PC-3 (cell line): ENCODE data around the gene DLGAP3. TPM values are rescaled to one million over a fixed set of nuclear protein-coding genes. Genes with fewer than 3 reads are reported as not detected.
"Not testable (repeated sequence)": the region's sequence is repeated elsewhere in the genome, so short reads cannot be mapped to it uniquely, and the experiment has no call there.

Experiments
- ATAC-seq: fragments of 200-7000 bp; cut with Tn5 transposase; 2 replicates; pipeline ENCODE4 v1.9.1; 2020; ENCODE audit warnings: mild to moderate bottlenecking, moderate library complexity
- BruUV-seq: library from RNA; stranded (reverse); fragments of 400-500 nt; replicated peaks from 2 replicates; lab custom pipeline; 2021; lab: Mats Ljungman, UMichigan
- CTCF ChIA-PET: fragments of 300-600 bp; sonication (Branson Sonifier 250); formaldehyde crosslinking; loops from one replicate; lab custom pipeline; 2022; ENCODE audit warnings: antibody characterized with exemption; lab: Charles Lee
- POLR2A ChIA-PET: fragments of 300-600 bp; sonication (Branson Sonifier 250); formaldehyde crosslinking; loops from one replicate; lab custom pipeline; 2022; ENCODE audit warnings: antibody characterized with exemption; ENCODE audit not compliant: unreplicated experiment; lab: Charles Lee
- DNase-seq: peaks from one replicate; pipeline ENCODE4 v3.0.0-alpha.2; 2015
- H2AFZ ChIP-seq: fragments of 300-600 bp; sonication (generic); 2 replicates; pipeline ENCODE4 v1.6.0; 2016; ENCODE audit warnings: antibody characterized with exemption, low read length
- H3F3A ChIP-seq: fragments of 300-600 bp; sonication (generic); one replicate; pipeline ENCODE4 v1.6.0; 2017; ENCODE audit warnings: antibody characterized with exemption, low read length, control low read depth, mild to moderate bottlenecking; ENCODE audit not compliant: unreplicated experiment
- H3K27ac ChIP-seq: fragments of 300-600 bp; sonication (generic); 2 replicates; pipeline ENCODE4 v1.5.1; 2016; ENCODE audit warnings: mild to moderate bottlenecking, low read length
- H3K27me3 ChIP-seq: fragments of 300-600 bp; sonication (generic); 2 replicates; pipeline ENCODE4 v1.6.1; 2016; ENCODE audit warnings: low read length, mixed read lengths
- H3K36me3 ChIP-seq: fragments of 300-600 bp; sonication (generic); 2 replicates; pipeline ENCODE4 v1.6.1; 2016; ENCODE audit warnings: low read depth, mixed run types, low read length, mixed read lengths
- H3K4me1 ChIP-seq: fragments of 300-600 bp; sonication (generic); 2 replicates; pipeline ENCODE4 v1.5.1; 2016; ENCODE audit warnings: low read length; ENCODE audit not compliant: insufficient read depth
- H3K4me2 ChIP-seq: fragments of 300-600 bp; sonication (generic); 2 replicates; pipeline ENCODE4 v1.6.0; 2016; ENCODE audit warnings: low read length
- H3K4me3 ChIP-seq: fragments of 300-600 bp; sonication (generic); 2 replicates; pipeline ENCODE4 v1.5.1; 2016; ENCODE audit warnings: mild to moderate bottlenecking, low read length, mixed read lengths
- H3K79me2 ChIP-seq: fragments of 300-600 bp; sonication (generic); 2 replicates; pipeline ENCODE4 v1.6.1; 2017; ENCODE audit warnings: low read length, mixed read lengths
- H3K9ac ChIP-seq: fragments of 300-600 bp; sonication (generic); 2 replicates; pipeline ENCODE4 v1.6.0; 2016; ENCODE audit warnings: mild to moderate bottlenecking, low read length
- H3K9me2 ChIP-seq: fragments of 300-600 bp; sonication (generic); replicated peaks from 2 replicates; pipeline ENCODE4 v1.6.1; 2016; ENCODE audit warnings: mixed run types, low read length, mixed read lengths
- H3K9me3 ChIP-seq: fragments of 300-600 bp; sonication (generic); 2 replicates; pipeline ENCODE4 v1.6.1; 2016; ENCODE audit warnings: low read length, mixed read lengths
- H4K20me1 ChIP-seq: fragments of 300-600 bp; sonication (generic); 2 replicates; pipeline ENCODE4 v1.6.1; 2016; ENCODE audit warnings: low read length, mixed read lengths
- CTCF ChIP-seq: fragments of 300-600 bp; sonication (generic); conservative IDR thresholded peaks from 2 replicates; pipeline ENCODE4 v1.5.1; 2017; ENCODE audit warnings: antibody characterized with exemption, low read depth, mild to moderate bottlenecking, low read length
- EZH2 ChIP-seq: fragments of 300-600 bp; sonication (generic); IDR thresholded peaks from one replicate; pipeline ENCODE4 v1.6.1; 2017; ENCODE audit warnings: antibody characterized with exemption, mild to moderate bottlenecking, low read length; ENCODE audit not compliant: unreplicated experiment
- EZH2phosphoT487 ChIP-seq: fragments of 300-600 bp; sonication (generic); IDR thresholded peaks from 2 replicates; pipeline ENCODE4 v1.6.1; 2018; ENCODE audit warnings: mild to moderate bottlenecking, antibody characterized with exemption, low read length, borderline replicate concordance
- intact Hi-C: fragments of 100-400 bp; cut with micrococcal nuclease; formaldehyde crosslinking; loops from 2 replicates; pipeline ENCODE4 v1.9.0; 2023
- total RNA-seq: library from RNA; depleted of rRNA; stranded (reverse); fragments of >200 nt; gene quantifications from 2 replicates; pipeline ENCODE4 v1.2.3, GENCODE V29; 2014

DLGAP3 gene
- total RNA-seq, 1 experiment from 2014 or later: not detected

- H3K4me3 ChIP-seq: no peak overlapping the region
- TF ChIP-seq EZH2 (no peak), CTCF (no peak), EZH2phosphoT487 (no peak)
- POLR2A ChIA-PET: no interaction called here
- H3K4me2 ChIP-seq: no peak overlapping the region
- CTCF ChIA-PET: no interaction called here
- no peak overlapping the region for H2AFZ ChIP-seq
- no peak for ATAC-seq
- H4K20me1 ChIP-seq: no peaks in the 10 kb centered on the region
- H3K27me3 ChIP-seq: no peaks in the 10 kb centered on the region
- H3K79me2 ChIP-seq: no peaks in the 10 kb centered on the region
- H3K36me3 ChIP-seq: no peaks in the 10 kb centered on the region
- no TSS peak for BruUV-seq
- H3K27ac ChIP-seq: no peak overlapping the region
- H3F3A ChIP-seq: no peaks in the 10 kb centered on the region
- no peak for DNase-seq
- no peaks in the 10 kb centered on the region for H3K9me3 ChIP-seq
- intact Hi-C loops: no loop called here
- H3K4me1 ChIP-seq: no peaks in the 10 kb centered on the region
- H3K9ac ChIP-seq: no peak overlapping the region
- H3K9me2 ChIP-seq: no peaks in the 10 kb centered on the region
Measured at GRCh38 chr1:34824817-34825454, 104.5 kb downstream of the DLGAP3 start.

- Histone ChIP-seq H3K36me3 (no peaks in the 10 kb centered on the region), H2AFZ (no peak overlapping the region), H3K9me3 (no peaks in the 10 kb centered on the region), H3K4me1 (no peaks in the 10 kb centered on the region), H3K9ac (no peak overlapping the region), H3K9me2 (no peaks in the 10 kb centered on the region), H3K4me3 (no peak overlapping the region), H3K27me3 (no peaks in the 10 kb centered on the region), H3K4me2 (no peak overlapping the region), H3K27ac (no peak overlapping the region), H4K20me1 (no peaks in the 10 kb centered on the region), H3F3A (no peaks in the 10 kb centered on the region), H3K79me2 (no peaks in the 10 kb centered on the region)
- ATAC-seq (no peak), DNase-seq (no peak)
- ChIA-PET POLR2A (no interaction called here), CTCF (no interaction called here)
- BruUV-seq: no TSS peak
- intact Hi-C loops: no loop called here
- TF ChIP-seq EZH2phosphoT487 (no peak), CTCF (no peak), EZH2 (no peak)
Measured at GRCh38 chr1:34822202-34822601, 107.2 kb downstream of the DLGAP3 start.

GRCh38 chr1:34818862-34819261 is 110.6 kb downstream of the DLGAP3 start:
- H3K9ac ChIP-seq, ATAC-seq, BruUV-seq, POLR2A ChIA-PET, H2AFZ ChIP-seq, H3K4me2 ChIP-seq, H3K27me3 ChIP-seq, intact Hi-C loops, H3F3A ChIP-seq, H3K36me3 ChIP-seq, H3K9me2 ChIP-seq, CTCF ChIA-PET, H3K4me1 ChIP-seq, H4K20me1 ChIP-seq, H3K27ac ChIP-seq, H3K4me3 ChIP-seq, H3K9me3 ChIP-seq, DNase-seq, H3K79me2 ChIP-seq: not testable (repeated sequence)
